Activated T-cell treated with anti-CD3 and anti-CD28 coated beads, Interleukin-2, amount 50 U/mL, for 4 hours (primary cell): ENCODE data around the gene TP73. TPM values are rescaled to one million over a fixed set of nuclear protein-coding genes. Genes with fewer than 3 reads are reported as not detected.

Experiments
- ATAC-seq, 2 donors: fragments of 200-7000 bp; cut with Tn5 transposase; one replicate each; pipeline ENCODE4 v1.10.0; 2021
- DNase-seq: peaks from one replicate; pipeline ENCODE4 v3.0.0-alpha.2; 2020
- H3K27me3 Mint-ChIP-seq: one replicate; pipeline ENCODE4 v1.8.0; 2021; ENCODE audit warnings: low read depth, mixed read lengths
- H3K36me3 Mint-ChIP-seq: one replicate; pipeline ENCODE4 v1.8.0; 2022; ENCODE audit warnings: mixed read lengths; ENCODE audit not compliant: insufficient read depth
- H3K4me1 Mint-ChIP-seq: one replicate; pipeline ENCODE4 v1.8.0; 2021; ENCODE audit warnings: low read depth, mixed read lengths
- H3K4me3 Mint-ChIP-seq: one replicate; pipeline ENCODE4 v1.8.0; 2021; ENCODE audit warnings: mild to moderate bottlenecking, moderate library complexity, mixed read lengths
- H3K9me3 Mint-ChIP-seq: one replicate; pipeline ENCODE4 v1.8.0; 2021; ENCODE audit warnings: mixed read lengths
- total RNA-seq, 3 donors: library from RNA; stranded (reverse); gene quantifications; one replicate each; pipeline ENCODE4 v1.2.1, GENCODE V29; 2021

Gene TP73
- total RNA-seq, 3 donors from 2014 or later: 0.05 to 0.16 (median 0.08) TPM

DNA sequence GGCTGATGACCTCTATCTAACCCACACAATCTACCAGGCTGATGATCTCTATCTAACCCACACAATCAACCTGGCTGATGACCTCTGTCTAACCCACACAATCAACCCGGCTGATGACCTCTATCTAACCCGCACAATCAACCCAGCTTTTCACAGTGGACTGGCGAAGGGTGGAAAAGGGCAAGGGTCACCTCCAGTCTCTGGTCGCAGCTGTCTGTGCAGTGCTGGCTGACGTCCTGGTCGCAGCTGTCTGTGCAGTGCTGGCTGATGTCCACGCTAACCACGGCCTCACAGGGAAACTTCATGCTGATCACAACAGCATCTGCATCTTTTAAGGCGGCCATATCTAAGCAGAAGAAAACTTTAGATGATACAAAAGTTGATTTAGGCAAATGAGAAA lies 87.7 kb downstream of the TP73 start:
- ATAC-seq: no peak
- Mint-ChIP-seq H3K9me3 (no peaks in the 10 kb centered on the region), H3K4me1 (peaks cover 2% of the 10 kb centered on the region), H3K27me3 (no peaks in the 10 kb centered on the region), H3K4me3 (no peak overlapping the region), H3K36me3 (peaks cover 12% of the 10 kb centered on the region)
- DNase-seq: no peak

DNA sequence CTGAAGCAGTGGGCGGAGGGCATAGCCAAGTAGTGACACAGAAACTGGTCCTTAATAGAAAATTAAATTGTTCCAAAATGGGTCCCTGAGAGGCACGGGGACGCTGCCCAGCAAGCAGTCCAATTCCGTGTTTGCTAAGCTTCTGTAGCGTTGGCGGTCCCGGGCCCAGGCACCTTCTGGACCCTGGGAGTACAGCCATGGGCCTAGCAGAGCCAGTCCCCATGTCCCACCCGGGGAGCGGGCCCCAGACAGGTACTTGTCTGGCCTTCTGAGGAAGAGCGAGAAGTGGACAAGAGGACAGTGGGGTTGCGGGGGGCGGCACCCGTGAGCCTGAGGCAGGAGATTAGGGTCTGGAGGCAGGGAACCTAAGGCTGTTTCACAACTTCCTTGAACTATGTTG lies 88.4 kb downstream of the TP73 start:
- DNase-seq: no peak
- Mint-ChIP-seq H3K9me3 (no peaks in the 10 kb centered on the region), H3K27me3 (no peaks in the 10 kb centered on the region), H3K4me1 (peaks cover 8% of the 10 kb centered on the region), H3K4me3 (no peak overlapping the region), H3K36me3 (peaks cover 11% of the 10 kb centered on the region)
- ATAC-seq: no peak

DNA sequence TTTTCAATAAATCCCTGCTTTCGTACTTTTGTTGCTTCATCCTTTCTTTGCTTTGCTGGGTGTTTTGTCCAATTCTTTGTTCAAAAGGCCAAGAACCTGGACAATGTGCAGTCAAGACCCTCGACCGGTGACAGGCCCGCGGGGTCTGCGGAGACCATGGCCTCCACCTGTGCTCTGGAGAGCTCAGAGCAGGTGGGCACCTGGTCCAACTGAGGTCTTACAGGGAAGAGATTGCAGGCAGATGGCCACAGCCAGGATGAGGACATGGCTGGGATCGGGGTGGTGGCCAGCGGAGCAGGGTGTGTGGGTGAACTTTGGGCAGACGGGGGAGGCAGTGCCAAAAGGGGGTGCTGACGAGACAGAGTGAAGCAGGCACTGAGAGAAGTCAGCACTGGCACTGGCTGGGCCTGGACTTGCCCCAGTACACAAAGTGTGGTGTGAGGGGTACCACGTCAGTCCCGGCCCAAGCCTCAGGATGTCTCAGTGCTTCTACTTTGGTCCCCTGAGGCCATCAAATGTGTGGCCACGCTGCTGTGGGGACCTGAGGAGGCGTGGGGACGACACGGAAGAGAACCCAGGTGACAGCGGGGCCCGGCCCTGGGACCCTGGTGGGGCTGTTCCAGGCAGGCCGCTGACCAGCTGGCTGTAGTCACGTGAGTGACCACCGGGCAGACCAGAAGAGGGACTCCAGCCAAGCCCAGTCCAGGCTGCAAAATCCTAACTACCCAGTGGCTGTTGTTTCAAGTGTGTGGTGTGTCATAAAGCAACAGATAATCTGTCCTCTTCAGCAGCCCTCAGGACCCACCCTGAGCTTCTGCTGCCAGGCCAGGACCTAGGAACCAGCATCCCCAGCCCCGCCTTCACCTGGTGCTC lies 89.5 kb downstream of the TP73 start:
- Mint-ChIP-seq H3K36me3 (peaks cover 9% of the 10 kb centered on the region), H3K9me3 (no peaks in the 10 kb centered on the region), H3K4me1 (peaks cover 16% of the 10 kb centered on the region), H3K27me3 (no peaks in the 10 kb centered on the region), H3K4me3 (no peak overlapping the region)
- no peak for ATAC-seq
- DNase-seq: no peak

DNA sequence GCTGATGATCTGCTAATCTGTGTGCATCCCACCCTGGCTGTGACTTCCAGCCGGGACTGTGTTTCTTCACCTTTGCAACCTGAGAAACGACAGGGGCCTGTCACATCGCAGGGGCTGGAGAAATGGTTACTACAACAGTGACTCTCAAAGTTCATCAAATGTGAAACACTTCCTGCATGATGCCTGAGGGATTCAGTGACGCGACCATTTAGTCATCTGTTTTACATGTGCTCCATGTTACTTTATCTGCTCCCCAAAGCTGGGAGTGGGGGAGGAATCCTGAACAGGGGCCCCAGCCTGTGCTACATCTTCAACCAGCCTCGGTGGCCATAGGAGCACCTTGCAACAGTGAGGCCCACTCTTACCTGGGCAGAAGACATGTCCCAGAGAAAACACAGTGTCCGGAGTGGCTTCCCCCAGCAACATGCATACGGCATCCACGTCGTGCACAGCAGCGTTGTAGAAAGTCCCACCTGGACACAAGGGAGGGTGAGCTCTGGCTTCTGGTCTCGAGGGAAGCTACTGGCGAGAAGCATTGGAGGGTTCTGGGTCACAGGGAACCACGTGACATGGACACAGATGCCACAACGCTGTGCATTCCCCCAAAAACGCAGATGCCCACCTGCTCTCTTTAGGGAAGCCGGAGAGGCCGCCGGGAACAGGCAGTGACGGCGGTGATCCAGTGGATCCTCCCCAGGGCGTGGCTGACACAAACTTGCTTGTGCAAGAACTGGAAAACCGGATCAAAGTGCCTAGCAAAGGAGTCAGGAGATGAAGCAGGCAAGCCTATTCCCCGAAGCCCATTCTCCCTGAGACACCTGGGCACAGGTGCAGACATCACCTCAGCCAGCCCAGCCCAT lies 90.4 kb downstream of the TP73 start:
- DNase-seq (no peak), ATAC-seq (no peak)
- Mint-ChIP-seq H3K4me3 (no peak overlapping the region), H3K9me3 (no peaks in the 10 kb centered on the region), H3K4me1 (peaks cover 17% of the 10 kb centered on the region), H3K27me3 (no peaks in the 10 kb centered on the region), H3K36me3 (peaks cover 5% of the 10 kb centered on the region)

DNA sequence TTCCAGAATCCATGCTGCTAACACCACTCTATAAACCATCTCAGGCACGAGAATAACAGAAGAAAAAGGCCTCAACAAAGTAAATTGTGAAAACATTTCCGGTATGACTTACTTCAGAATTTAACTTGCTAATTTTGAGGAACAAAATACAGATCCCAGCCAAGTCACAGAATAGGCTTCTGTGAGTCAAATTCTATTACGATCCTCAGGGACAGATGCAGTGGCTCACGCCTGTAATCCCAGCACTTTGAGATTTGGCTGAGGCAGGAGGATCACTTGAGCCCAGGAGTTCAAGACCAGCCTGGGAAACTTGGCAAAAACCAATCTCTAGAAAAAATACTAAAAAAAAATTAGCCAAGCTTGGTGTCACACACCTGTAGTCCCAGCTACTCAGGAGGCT lies 91.1 kb downstream of the TP73 start:
- Mint-ChIP-seq H3K36me3 (peaks cover 5% of the 10 kb centered on the region), H3K9me3 (no peaks in the 10 kb centered on the region), H3K4me3 (no peak overlapping the region), H3K27me3 (no peaks in the 10 kb centered on the region), H3K4me1 (peaks cover 25% of the 10 kb centered on the region)
- DNase-seq (no peak), ATAC-seq (no peak)

DNA sequence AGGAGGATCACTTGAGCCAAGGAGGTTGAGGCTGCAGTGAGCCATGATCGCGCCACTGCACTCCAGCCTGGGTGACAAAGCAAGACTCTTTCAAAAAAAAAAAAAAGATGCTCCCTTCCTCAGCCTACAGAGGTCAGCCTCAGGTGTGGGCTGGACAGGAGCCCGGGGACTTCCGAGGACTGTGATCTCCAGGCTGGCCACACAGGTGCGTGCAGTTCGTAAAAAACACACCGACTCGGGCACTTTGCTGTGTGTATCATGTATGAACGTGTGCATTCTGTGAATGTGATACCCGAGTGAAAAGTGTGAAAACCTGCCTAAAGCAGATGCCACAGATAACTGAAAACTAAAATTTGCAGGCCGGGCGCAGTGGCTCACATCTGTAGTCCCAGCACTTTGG lies 91.5 kb downstream of the TP73 start:
- no peak overlapping the region for H3K4me3 Mint-ChIP-seq
- no peaks in the 10 kb centered on the region for H3K27me3 Mint-ChIP-seq
- peaks cover 25% of the 10 kb centered on the region for H3K4me1 Mint-ChIP-seq
- ATAC-seq (no peak), DNase-seq (no peak)
- peaks cover 5% of the 10 kb centered on the region for H3K36me3 Mint-ChIP-seq
- no peaks in the 10 kb centered on the region for H3K9me3 Mint-ChIP-seq

DNA sequence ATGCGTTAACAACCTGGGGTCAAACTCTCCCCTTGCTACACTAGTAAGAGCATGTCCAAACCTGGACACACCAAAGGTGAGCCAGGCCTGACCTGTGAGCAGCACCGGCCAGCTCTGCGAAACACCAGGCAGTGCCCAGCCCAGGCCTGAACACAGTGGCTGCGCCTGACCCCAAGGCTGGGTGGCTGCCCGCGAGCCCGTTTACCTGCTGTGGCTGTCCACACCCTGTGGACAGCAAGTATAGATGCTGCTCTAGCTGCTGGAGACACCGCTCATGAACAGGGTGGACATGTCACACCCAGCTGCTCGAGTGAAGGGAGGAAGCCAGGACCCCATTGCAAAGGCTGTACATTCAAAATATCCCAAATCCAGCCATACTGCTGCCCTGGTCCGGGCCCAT lies 92.3 kb downstream of the TP73 start:
- Mint-ChIP-seq H3K4me3 (no peak overlapping the region), H3K27me3 (no peaks in the 10 kb centered on the region), H3K36me3 (peaks cover 5% of the 10 kb centered on the region), H3K4me1 (peaks cover 25% of the 10 kb centered on the region), H3K9me3 (no peaks in the 10 kb centered on the region)
- no peak for ATAC-seq
- DNase-seq: no peak

DNA sequence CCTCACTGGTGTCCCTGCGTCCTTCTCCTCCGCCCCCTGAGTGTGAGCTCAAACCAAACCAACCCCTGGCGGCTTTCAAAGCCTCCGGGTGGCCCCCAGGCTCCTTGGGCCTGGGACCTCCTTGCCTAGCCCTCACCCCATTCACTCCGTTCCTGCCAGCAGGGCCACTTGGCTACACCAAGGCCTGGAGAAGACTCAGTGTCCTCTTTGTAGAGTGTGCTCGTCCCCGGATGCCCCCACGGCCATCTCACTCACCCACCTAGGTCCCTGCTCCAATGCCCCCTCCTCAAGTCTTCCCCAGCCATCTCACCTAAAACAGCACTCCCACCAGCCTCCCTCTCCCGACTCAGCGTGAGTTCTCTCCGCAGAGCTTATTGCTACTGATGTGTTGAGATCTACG lies 92.8 kb downstream of the TP73 start:
- H3K27me3 Mint-ChIP-seq: no peaks in the 10 kb centered on the region
- H3K4me1 Mint-ChIP-seq: peaks cover 25% of the 10 kb centered on the region
- no peaks in the 10 kb centered on the region for H3K9me3 Mint-ChIP-seq
- DNase-seq (no peak), ATAC-seq (no peak)
- H3K4me3 Mint-ChIP-seq: peak overlapping the region; percentile 81
- H3K36me3 Mint-ChIP-seq: peaks cover 5% of the 10 kb centered on the region

DNA sequence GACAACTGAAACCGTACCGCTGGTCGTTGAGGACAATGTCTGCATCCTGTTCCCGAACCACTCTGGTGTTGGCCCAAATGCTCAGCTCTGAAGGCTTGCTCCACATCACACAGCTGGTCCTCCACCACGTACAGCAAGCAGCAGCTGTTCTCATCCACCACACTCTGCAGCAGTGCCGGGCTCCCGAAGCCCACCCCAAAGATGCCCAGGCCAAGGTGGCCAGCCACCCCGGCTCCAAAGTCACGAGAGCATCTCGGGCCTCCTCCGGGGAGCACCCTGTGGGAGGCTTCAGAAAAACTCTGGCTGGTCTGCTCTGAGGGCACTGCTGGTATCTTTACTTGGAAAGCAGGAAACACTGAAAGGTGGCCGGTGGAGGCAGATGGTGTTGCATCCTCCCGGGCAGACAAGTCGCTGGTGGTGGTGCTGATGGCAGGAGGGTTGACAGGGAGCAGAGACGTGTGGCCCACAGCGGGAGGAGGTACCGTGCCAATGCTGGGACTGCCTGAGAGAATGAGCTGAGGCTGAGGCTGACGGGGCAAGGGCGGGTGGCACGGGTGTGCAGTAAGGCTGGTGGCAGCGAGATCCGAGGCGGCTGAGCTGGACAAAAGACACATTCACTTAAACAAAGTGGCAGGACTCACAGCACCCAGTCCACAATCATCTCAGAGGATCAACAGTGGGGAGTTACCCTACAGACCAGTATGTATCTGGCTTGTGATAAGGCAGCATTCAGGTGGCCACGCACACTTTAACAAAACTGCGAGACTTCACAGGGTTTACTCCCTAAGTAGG lies 93.5 kb downstream of the TP73 start:
- Mint-ChIP-seq H3K4me3 (peak overlapping the region; percentile 81), H3K36me3 (peaks cover 5% of the 10 kb centered on the region), H3K9me3 (no peaks in the 10 kb centered on the region), H3K27me3 (no peaks in the 10 kb centered on the region), H3K4me1 (peaks cover 25% of the 10 kb centered on the region)
- no peak for DNase-seq
- no peak for ATAC-seq

DNA sequence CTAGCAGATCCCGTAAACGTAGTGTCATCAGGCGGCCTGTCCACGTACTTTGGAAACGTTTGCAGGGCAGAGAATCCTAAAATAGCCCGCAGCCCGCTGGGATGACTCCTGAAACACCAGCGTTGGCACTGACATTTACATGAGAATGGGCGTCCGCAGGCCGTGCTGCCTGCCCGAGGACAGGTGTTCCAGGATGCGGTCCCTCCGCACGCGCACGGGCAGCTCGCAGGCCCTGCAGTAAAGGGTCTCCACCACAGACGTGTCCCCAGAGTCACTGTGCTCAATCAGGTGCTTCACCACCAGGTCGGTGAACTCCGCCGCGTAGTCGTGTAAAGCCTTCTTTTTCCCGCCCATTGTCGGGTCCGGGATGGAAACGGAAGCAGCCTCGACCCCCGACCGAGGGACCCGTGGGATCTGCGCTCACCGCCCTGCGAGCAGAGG lies 94.1 kb downstream of the TP73 start:
- ATAC-seq (no peak), DNase-seq (no peak)
- peaks cover 25% of the 10 kb centered on the region for H3K4me1 Mint-ChIP-seq
- peak overlapping the region; percentile 81 for H3K4me3 Mint-ChIP-seq
- H3K36me3 Mint-ChIP-seq: peaks cover 5% of the 10 kb centered on the region
- no peaks in the 10 kb centered on the region for H3K9me3 Mint-ChIP-seq
- no peaks in the 10 kb centered on the region for H3K27me3 Mint-ChIP-seq

DNA sequence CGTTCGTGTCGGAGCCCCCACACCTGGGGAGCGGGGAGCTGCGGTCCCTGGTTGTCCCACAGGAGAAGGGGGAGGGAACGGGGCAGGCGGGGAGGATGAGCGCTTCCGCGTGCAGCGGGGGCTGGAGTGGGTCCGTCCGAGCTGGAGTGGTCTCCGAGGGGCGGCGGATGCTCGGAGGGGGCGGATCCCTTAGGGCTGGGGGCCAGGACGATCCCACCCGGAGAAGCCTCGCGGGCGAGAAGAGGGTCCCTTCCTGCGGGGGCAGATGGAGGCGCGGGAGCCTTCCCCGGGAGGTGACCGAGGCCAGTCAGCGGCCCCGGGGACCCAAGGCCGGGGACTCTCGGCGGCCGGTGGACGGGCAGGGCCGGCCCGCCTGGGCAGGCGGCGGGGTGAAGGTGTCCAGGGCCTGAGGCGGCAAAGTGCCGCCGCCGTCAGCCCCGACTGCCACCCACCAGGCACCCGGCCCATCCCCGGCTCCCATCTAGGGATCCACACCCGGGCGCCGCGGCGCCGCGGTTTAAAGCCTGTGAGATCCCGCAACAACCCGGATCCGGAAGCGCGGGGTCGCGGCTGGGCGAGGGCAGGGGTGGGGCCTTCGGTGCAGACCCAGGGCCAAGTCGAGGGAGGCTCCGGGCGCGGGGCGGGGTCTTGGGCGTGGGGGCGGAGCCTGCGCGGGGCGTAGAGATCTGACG lies 94.7 kb downstream of the TP73 start:
- H3K4me1 Mint-ChIP-seq: peaks cover 25% of the 10 kb centered on the region
- peak overlapping the region; percentile 81 for H3K4me3 Mint-ChIP-seq
- no peaks in the 10 kb centered on the region for H3K9me3 Mint-ChIP-seq

DNA sequence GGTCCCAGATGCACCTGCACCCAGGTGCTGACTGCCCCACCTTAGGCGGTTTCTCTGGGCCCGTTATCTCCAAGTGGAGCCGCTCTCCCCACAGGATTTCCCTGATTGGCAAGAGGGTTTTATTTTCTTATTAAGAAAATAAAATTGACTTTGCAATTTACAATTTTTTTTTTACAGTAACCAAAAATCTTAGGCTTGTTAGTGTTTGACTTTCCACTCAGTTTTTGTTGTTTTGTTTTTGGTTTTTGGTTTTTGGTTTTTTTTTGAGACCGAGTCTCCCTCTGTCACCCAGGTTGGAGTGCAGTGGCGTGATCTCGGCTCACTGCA lies 95.2 kb downstream of the TP73 start:
- H3K27me3 Mint-ChIP-seq: no peaks in the 10 kb centered on the region
- H3K4me1 Mint-ChIP-seq: peaks cover 25% of the 10 kb centered on the region
- H3K36me3 Mint-ChIP-seq: no peaks in the 10 kb centered on the region
- H3K4me3 Mint-ChIP-seq: peak overlapping the region; percentile 72
- no peaks in the 10 kb centered on the region for H3K9me3 Mint-ChIP-seq
- no peak for DNase-seq
- no peak for ATAC-seq

More for the DNA sequence above, 94.7 kb downstream of the TP73 start:
- peak; percentile 99 for ATAC-seq
- peaks cover under 1% of the 10 kb centered on the region for H3K36me3 Mint-ChIP-seq
- DNase-seq: peak; percentile 84
- H3K27me3 Mint-ChIP-seq: no peaks in the 10 kb centered on the region

DNA sequence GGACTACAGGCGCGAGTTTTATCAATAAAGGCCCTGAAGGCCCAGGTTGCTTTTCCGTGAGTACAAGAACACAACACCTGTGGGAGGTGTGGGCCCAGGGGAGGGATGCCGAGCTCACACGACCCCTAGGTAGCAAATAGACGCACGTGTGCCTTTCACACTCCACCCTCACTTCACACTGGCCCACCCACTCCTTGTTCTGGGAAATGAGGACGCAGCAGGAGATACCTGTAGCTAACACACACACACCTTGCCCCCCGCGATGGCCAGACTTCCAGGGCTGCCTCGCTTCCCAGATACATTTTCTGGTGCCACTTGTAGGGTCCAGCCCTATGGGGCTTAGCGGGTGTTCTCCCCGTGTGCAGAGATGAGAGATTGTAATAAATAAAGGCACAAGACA lies 95.6 kb downstream of the TP73 start:
- no peaks in the 10 kb centered on the region for H3K27me3 Mint-ChIP-seq
- H3K4me1 Mint-ChIP-seq: peaks cover 25% of the 10 kb centered on the region
- peak overlapping the region; percentile 72 for H3K4me3 Mint-ChIP-seq
- DNase-seq (no peak), ATAC-seq (no peak)
- H3K9me3 Mint-ChIP-seq: no peaks in the 10 kb centered on the region
- no peaks in the 10 kb centered on the region for H3K36me3 Mint-ChIP-seq
